ENCODE data around the gene TBC1D25. TPM values are rescaled to one million over a fixed set of nuclear protein-coding genes. Genes with fewer than 3 reads are reported as not detected.

The TBC1D25 gene
- total RNA-seq, 4 donors from 2014 or later, result 7.7 to 14.1 (median 11.8) TPM

DNA sequence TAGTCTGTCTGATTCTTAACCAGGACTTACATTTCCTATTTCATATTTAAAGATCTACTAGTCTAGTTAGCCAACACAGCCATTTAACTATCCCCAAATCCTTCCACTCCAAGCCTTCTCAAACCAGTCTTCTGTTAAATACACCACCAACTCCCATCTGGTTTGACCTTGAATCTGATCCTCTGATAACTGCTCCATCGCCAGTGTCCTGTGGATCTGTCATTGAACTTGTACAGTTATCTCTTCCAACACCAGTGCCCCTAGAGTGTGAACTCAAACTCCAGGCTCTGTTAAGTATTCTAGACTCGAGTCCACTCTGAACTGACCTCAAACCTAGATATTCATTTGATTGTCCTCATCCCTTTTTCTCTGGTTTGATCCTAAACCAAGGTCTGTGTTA, 72.2 kb downstream of the TBC1D25 start:
- no peak for TF ChIP-seq CTCF (IDR thresholded peaks at IDR 0.05; ENCODE audit: low read depth)

Small RNA genes within 50 kb of the gene (small RNA-seq; reads per million reads assigned to genes)
- not detected for gene MRPL32P1

Other genes starting within 250 kb of the TBC1D25 start
- not detected for gene SSX3, start 183.0 kb upstream of the TBC1D25 start, total RNA-seq
- gene SSX4, start 156.2 kb upstream of the TBC1D25 start, total RNA-seq, result not detected
- not detected for gene SSX4B, start 127.8 kb upstream of the TBC1D25 start, total RNA-seq
- gene SLC38A5, start 69.5 kb upstream of the TBC1D25 start, total RNA-seq, result 1 to 10 TPM in 3 of 4 donors, not detected in 1; 1.3 to 3.2 (median 1.5) TPM
- gene FTSJ1, start 63.5 kb upstream of the TBC1D25 start, total RNA-seq, result 10 to 100 TPM; 35.7 to 49.4 (median 36.3) TPM
- 10 to 100 TPM in 1 of 4 donors, 1 to 10 TPM in 3; 9.4 to 16.6 (median 9.6) TPM for gene PORCN, start 30.7 kb upstream of the TBC1D25 start, total RNA-seq
- gene EBP, start 17.9 kb upstream of the TBC1D25 start, total RNA-seq, result 10 to 100 TPM in 3 of 4 donors, 1 to 10 TPM in 1; 6.0 to 33.5 (median 15.3) TPM
- gene RBM3, start 34.8 kb downstream of the TBC1D25 start, total RNA-seq, result 100 to 1,000 TPM; 255 to 303 (median 293) TPM
- gene WDR13, start 57.8 kb downstream of the TBC1D25 start, total RNA-seq, result 100 to 1,000 TPM in 3 of 4 donors, 10 to 100 TPM in 1; 71.9 to 119 (median 105) TPM
- gene WAS, start 144.1 kb downstream of the TBC1D25 start, total RNA-seq, result 10 to 100 TPM in 3 of 4 donors, 1 to 10 TPM in 1; 7.9 to 27.9 (median 13.8) TPM
- gene SUV39H1, start 157.0 kb downstream of the TBC1D25 start, total RNA-seq, result 10 to 100 TPM in 1 of 4 donors, 1 to 10 TPM in 3; 2.7 to 15.4 (median 6.0) TPM
- not detected for gene GLOD5, start 222.0 kb downstream of the TBC1D25 start, total RNA-seq
- gene GATA1, start 246.9 kb downstream of the TBC1D25 start, total RNA-seq, result under 1 TPM in 2 of 4 donors, not detected in 2; 0.34 to 0.44 TPM